ENCODE results near the gene LIN37. TPM values are rescaled to one million over a fixed set of nuclear protein-coding genes. Genes with fewer than 3 reads are reported as not detected.

LIN37 gene
- total and polyA plus RNA-seq, 9 of the 15 experiments (the other 6 are each of a cell fraction or from before 2014, with no cell fraction given) = 1.2 to 12.5 (median 8.6) TPM

- TF ChIP-seq ATF2 (CRISPR knock-in tag; IDR thresholded peaks at IDR 0.05) (no peak), ZNF124 (CRISPR knock-in tag; IDR thresholded peaks at IDR 0.05) (no peak), MYNN (IDR thresholded peaks at IDR 0.05) (0 out of 2 replicates have a peak, but pooled peaks have one; percentile 22), MYNN (CRISPR knock-in tag; IDR thresholded peaks at IDR 0.05) (no peak), CHAMP1 (IDR thresholded peaks at IDR 0.05) (no peak), TBP (optimal IDR thresholded peaks at IDR 0.05; ENCODE audit: low read depth, low read length) (peak; percentile 62), NFIX (CRISPR knock-in tag; IDR thresholded peaks at IDR 0.05; ENCODE audit: low read depth) (no peak), ARID3B (CRISPR knock-in tag; IDR thresholded peaks at IDR 0.05; ENCODE audit: borderline replicate concordance) (no peak), BRD9 (IDR thresholded peaks at IDR 0.05; ENCODE audit: low read depth, partially characterized antibody) (peak; percentile 36), ZNF551 (CRISPR knock-in tag; IDR thresholded peaks at IDR 0.05) (no peak), SMARCC2 (IDR thresholded peaks at IDR 0.05; ENCODE audit: low read depth) (no peak), TAL1 (IDR thresholded peaks at IDR 0.05) (no peak), SNAPC5 (CRISPR knock-in tag; IDR thresholded peaks at IDR 0.05) (no peak), ARID4B (CRISPR knock-in tag; IDR thresholded peaks at IDR 0.05) (peak; percentile 93), RBM25 (IDR thresholded peaks at IDR 0.05; ENCODE audit: low read depth, low read length, severe bottlenecking) (no peak), CC2D1A (IDR thresholded peaks at IDR 0.05) (peak; percentile 91), SIRT6 (IDR thresholded peaks at IDR 0.05; ENCODE audit: low read depth, low read length) (no peak)
Measured at GRCh38 chr19:35716801-35717664, 31.3 kb upstream of the LIN37 start (continued).

Data from K562 (cell line).